NCI-H2171 treated with DMSO at 0.1 percent for 48 hours (cell line): ENCODE data around the gene ANKRD55.
"Not testable (repeated sequence)": the region's sequence is repeated elsewhere in the genome, so short reads cannot be mapped to it uniquely, and the experiment has no call there.

Experiments used
- DNase-seq: peaks from one replicate; lab custom pipeline; 2025; lab: John Stamatoyannopoulos, UW

ANKRD55 gene

GRCh38 chr5:56253126-56253525, 20.0 kb upstream of the ANKRD55 start:
- DNase-seq: no peak

GRCh38 chr5:56251918-56252553, 18.9 kb upstream of the ANKRD55 start:
- no peak for DNase-seq

GRCh38 chr5:56251440-56251839, 18.3 kb upstream of the ANKRD55 start:
- DNase-seq: no peak

GRCh38 chr5:56250011-56250410, 16.9 kb upstream of the ANKRD55 start:
- DNase-seq: no peak

- not testable (repeated sequence) for DNase-seq
Measured at GRCh38 chr5:56249085-56249484, 16.0 kb upstream of the ANKRD55 start.

GRCh38 chr5:56247592-56247991, 14.5 kb upstream of the ANKRD55 start:
- no peak for DNase-seq

GRCh38 chr5:56246769-56247168, 13.6 kb upstream of the ANKRD55 start:
- no peak for DNase-seq

- DNase-seq: no peak
Measured at GRCh38 chr5:56245481-56245880, 12.4 kb upstream of the ANKRD55 start.

GRCh38 chr5:56244627-56245026, 11.5 kb upstream of the ANKRD55 start:
- no peak for DNase-seq

GRCh38 chr5:56242271-56242670, 9.1 kb upstream of the ANKRD55 start:
- DNase-seq: not testable (repeated sequence)

GRCh38 chr5:56232538-56232937, 592 bp downstream of the ANKRD55 start:
- no peak for DNase-seq

- no peak for DNase-seq
Measured at GRCh38 chr5:56230576-56230975, 2.6 kb downstream of the ANKRD55 start.

GRCh38 chr5:56229111-56229510, 4.0 kb downstream of the ANKRD55 start:
- DNase-seq: no peak

GRCh38 chr5:56228631-56229030, 4.5 kb downstream of the ANKRD55 start:
- no peak for DNase-seq

GRCh38 chr5:56227691-56228090, 5.4 kb downstream of the ANKRD55 start:
- no peak for DNase-seq

- not testable (repeated sequence) for DNase-seq
Measured at GRCh38 chr5:56223298-56223697, 9.8 kb downstream of the ANKRD55 start.

- not testable (repeated sequence) for DNase-seq
Measured at GRCh38 chr5:56221601-56222000, 11.5 kb downstream of the ANKRD55 start.

- no peak for DNase-seq
Measured at GRCh38 chr5:56215019-56215830, 17.9 kb downstream of the ANKRD55 start.

- not testable (repeated sequence) for DNase-seq
Measured at GRCh38 chr5:56213886-56214535, 19.1 kb downstream of the ANKRD55 start.

GRCh38 chr5:56212130-56212879, 20.8 kb downstream of the ANKRD55 start:
- no peak for DNase-seq

GRCh38 chr5:56211298-56211865, 21.7 kb downstream of the ANKRD55 start:
- DNase-seq: no peak

- no peak for DNase-seq
Measured at GRCh38 chr5:56208681-56209080, 24.4 kb downstream of the ANKRD55 start.
